Endodermal cell (in vitro differentiated cells): ENCODE results near the gene ANOS1. TPM values are rescaled to one million over a fixed set of nuclear protein-coding genes. Genes with fewer than 3 reads are reported as not detected.

Experiments
- DNase-seq: peaks from one replicate; pipeline ENCODE4 v3.0.0-alpha.2; 2017
- H3K27ac ChIP-seq: 2 replicates; pipeline ENCODE4 v1.5.1; 2013; ENCODE audit warnings: mild to moderate bottlenecking, low read depth, low read length, moderate library complexity
- H3K27me3 ChIP-seq: 2 replicates; pipeline ENCODE4 v1.6.1; 2013; ENCODE audit warnings: mild to moderate bottlenecking, low read length, moderate library complexity; ENCODE audit not compliant: insufficient read depth, control insufficient read depth, poor library complexity, severe bottlenecking
- H3K36me3 ChIP-seq: 2 replicates; pipeline ENCODE4 v1.7.0; 2013; ENCODE audit warnings: mild to moderate bottlenecking, low read length, moderate library complexity; ENCODE audit not compliant: control insufficient read depth, insufficient read depth
- H3K4me1 ChIP-seq: one replicate; pipeline ENCODE4 v1.7.0; 2013; ENCODE audit warnings: low read length; ENCODE audit not compliant: control insufficient read depth, insufficient read depth
- H3K4me3 ChIP-seq: 2 replicates; pipeline ENCODE4 v1.5.1; 2013; ENCODE audit warnings: mild to moderate bottlenecking, low read length, moderate library complexity
- H3K9ac ChIP-seq: 2 replicates; pipeline ENCODE4 v1.6.1; 2013; ENCODE audit warnings: mild to moderate bottlenecking, low read length, moderate library complexity; ENCODE audit not compliant: poor library complexity, severe bottlenecking; ENCODE audit errors: extremely low read depth
- H3K9me3 ChIP-seq: 2 replicates; pipeline ENCODE4 v1.6.1; 2013; ENCODE audit warnings: mild to moderate bottlenecking, low read length, moderate library complexity; ENCODE audit not compliant: control insufficient read depth
- H3K27ac Mint-ChIP-seq: 2 replicates; pipeline ENCODE4 v1.8.0; 2020; ENCODE audit warnings: mixed read lengths
- H3K27me3 Mint-ChIP-seq: 2 replicates; pipeline ENCODE4 v1.8.0; 2021; ENCODE audit warnings: mild to moderate bottlenecking, mixed read lengths; ENCODE audit not compliant: insufficient read depth
- H3K36me3 Mint-ChIP-seq: 2 replicates; pipeline ENCODE4 v1.8.0; 2020; ENCODE audit warnings: low read depth, mixed read lengths
- H3K4me1 Mint-ChIP-seq: 2 replicates; pipeline ENCODE4 v1.8.0; 2020; ENCODE audit warnings: mixed read lengths
- H3K4me3 Mint-ChIP-seq: 2 replicates; pipeline ENCODE4 v1.8.0; 2020; ENCODE audit warnings: mild to moderate bottlenecking, moderate library complexity, mixed read lengths
- H3K9me3 Mint-ChIP-seq: 2 replicates; pipeline ENCODE4 v1.8.0; 2020; ENCODE audit warnings: mild to moderate bottlenecking, mixed read lengths
- CTCF ChIP-seq: fragments of 200-600 bp; sonication (generic); conservative IDR thresholded peaks from 2 replicates; pipeline ENCODE4 v1.5.0; 2021; ENCODE audit warnings: antibody characterized with exemption, mild to moderate bottlenecking
- WGBS, 2 experiments: methylation state at CpG; one replicate each; pipeline versions ENCODE4 v1.1.5 to v1.1.7; 2013; ENCODE audit warnings: missing lambda C conversion rate in 2 of 2, mixed read lengths in 1 of 2; ENCODE audit not compliant: insufficient coverage in 1 of 2, insufficient read length in 1 of 2; 5-methylcytosine and 5-hydroxymethylcytosine counted together
- total RNA-seq, 2 donors: library from RNA; stranded (reverse); fragmentation: NEBNext Ultra II Directional in 1 of 2; extraction: Animal tissue kit (Norgen Biotek cat#: 25700) in 1 of 2; gene quantifications; 2 replicates in 1 of 2; 3 replicates in 1 of 2; pipeline ENCODE4 v1.2.1, GENCODE V29; 2021

Gene ANOS1
- total RNA-seq, 2 donors from 2014 or later = 7.1 to 57.4 TPM

GRCh38 chrX:8704184-8704583 lies 27.8 kb downstream of the ANOS1 start:
- no peak overlapping the region for H3K27ac Mint-ChIP-seq
- H3K4me1 Mint-ChIP-seq = peaks cover 23% of the 10 kb centered on the region

GRCh38 chrX:8692871-8693270 lies 39.1 kb downstream of the ANOS1 start:
- Histone ChIP-seq H3K4me1 (no peaks in the 10 kb centered on the region), H3K36me3 (no peaks in the 10 kb centered on the region), H3K4me3 (no peak overlapping the region), H3K27ac (no peak overlapping the region), H3K9ac (no peak overlapping the region), H3K9me3 (no peaks in the 10 kb centered on the region), H3K27me3 (no peaks in the 10 kb centered on the region)
- H3K9me3 Mint-ChIP-seq = no peaks in the 10 kb centered on the region
- peaks cover 30% of the 10 kb centered on the region for H3K36me3 Mint-ChIP-seq
- H3K27me3 Mint-ChIP-seq = no peaks in the 10 kb centered on the region
- no peak for DNase-seq
- peaks cover 40% of the 10 kb centered on the region for H3K4me1 Mint-ChIP-seq
- H3K4me3 Mint-ChIP-seq = no peak overlapping the region
- 80 to 96% methylated on average over 1 of the region's 1 CpG for WGBS, 2 experiments
- no peak for TF ChIP-seq CTCF
- no peak overlapping the region for H3K27ac Mint-ChIP-seq

More at GRCh38 chrX:8704184-8704583, 27.8 kb downstream of the ANOS1 start:
- no peak overlapping the region for H3K9ac ChIP-seq
- TF ChIP-seq CTCF = no peak
- Mint-ChIP-seq H3K36me3 (peaks cover 8% of the 10 kb centered on the region), H3K9me3 (peaks cover 1% of the 10 kb centered on the region), H3K27me3 (no peaks in the 10 kb centered on the region), H3K4me3 (no peak overlapping the region)
- H3K36me3 ChIP-seq = no peaks in the 10 kb centered on the region
- H3K9me3 ChIP-seq = no peaks in the 10 kb centered on the region
- no peak for DNase-seq
- no peaks in the 10 kb centered on the region for H3K27me3 ChIP-seq
- H3K4me3 ChIP-seq = no peak overlapping the region
- H3K27ac ChIP-seq = no peak overlapping the region
- 89% methylated on average over 1 of the region's 2 CpGs; no CpG with 5 or more reads in 1 of the 2 experiments for WGBS, 2 experiments
- H3K4me1 ChIP-seq = peaks cover 3% of the 10 kb centered on the region

GRCh38 chrX:8689473-8689872 lies 42.5 kb downstream of the ANOS1 start:
- Mint-ChIP-seq H3K4me3 (no peak overlapping the region), H3K27ac (peak overlapping the region; percentile 83), H3K27me3 (no peaks in the 10 kb centered on the region), H3K4me1 (peaks cover 60% of the 10 kb centered on the region), H3K36me3 (peaks cover 13% of the 10 kb centered on the region), H3K9me3 (no peaks in the 10 kb centered on the region)
- no peaks in the 10 kb centered on the region for H3K27me3 ChIP-seq
- no peaks in the 10 kb centered on the region for H3K4me1 ChIP-seq
- WGBS, 2 experiments = 88% methylated on average over 2 of the region's 3 CpGs; no CpG with 5 or more reads in 1 of the 2 experiments
- no peak overlapping the region for H3K9ac ChIP-seq
- no peak overlapping the region for H3K4me3 ChIP-seq
- peak; percentile 52 for DNase-seq
- no peak overlapping the region for H3K27ac ChIP-seq
- TF ChIP-seq CTCF = no peak
- no peaks in the 10 kb centered on the region for H3K36me3 ChIP-seq
- no peaks in the 10 kb centered on the region for H3K9me3 ChIP-seq
